ENCODE data around the gene SCYL2.

SCYL2 gene

GRCh38 chr12:100311317-100311716 lies 44.3 kb downstream of the SCYL2 start:
- Histone ChIP-seq H3K79me2 (ENCODE audit: control insufficient read depth, insufficient read depth, low read length) (no peaks in the 10 kb centered on the region), H2BK5ac (ENCODE audit: low read length) (no peak overlapping the region), H3K36me3 (ENCODE audit: control insufficient read depth, insufficient read depth, low read length) (no peaks in the 10 kb centered on the region), H3K4ac (ENCODE audit: low read depth, low read length) (no peak overlapping the region), H2BK120ac (ENCODE audit: low read depth, low read length) (no peak overlapping the region), H2BK15ac (replicated peaks; ENCODE audit: low read depth) (no peak overlapping the region), H2AK5ac (ENCODE audit: low read length) (no peak overlapping the region), H4K5ac (ENCODE audit: low read length) (no peak overlapping the region), H3K56ac (ENCODE audit: low read length) (no peak overlapping the region), H3K23ac (ENCODE audit: low read length) (no peak overlapping the region), H3K4me3 (ENCODE audit: low read length) (no peak overlapping the region), H4K8ac (ENCODE audit: low read depth, low read length) (no peak overlapping the region), H3K27ac (ENCODE audit: low read depth, low read length) (no peak overlapping the region), H3K79me1 (ENCODE audit: low read length) (no peaks in the 10 kb centered on the region), H3K27me3 (ENCODE audit: insufficient read depth, low read length, poor library complexity) (no peaks in the 10 kb centered on the region), H3K4me2 (ENCODE audit: low read length) (no peak overlapping the region), H3K18ac (ENCODE audit: low read length) (no peak overlapping the region), H3K4me1 (ENCODE audit: control insufficient read depth, low read depth, low read length) (no peaks in the 10 kb centered on the region), H3K9ac (ENCODE audit: low read length) (no peak overlapping the region)
- WGBS (ENCODE audit: extremely low coverage, insufficient coverage, low lambda C conversion rate), result no CpG with 5 or more reads among the region's 1 CpG
- DNase-seq, result no peak

GRCh38 chr12:100317371-100317770 lies 50.4 kb downstream of the SCYL2 start:
- no peak overlapping the region for H4K8ac ChIP-seq (ENCODE audit: low read depth, low read length)
- H3K79me2 ChIP-seq (ENCODE audit: control insufficient read depth, insufficient read depth, low read length), result no peaks in the 10 kb centered on the region
- no peaks in the 10 kb centered on the region for H3K27me3 ChIP-seq (ENCODE audit: insufficient read depth, low read length, poor library complexity)
- no peaks in the 10 kb centered on the region for H3K79me1 ChIP-seq (ENCODE audit: low read length)
- H3K4ac ChIP-seq (ENCODE audit: low read depth, low read length), result no peak overlapping the region
- no peak overlapping the region for H3K9ac ChIP-seq (ENCODE audit: low read length)
- no peak overlapping the region for H4K5ac ChIP-seq (ENCODE audit: low read length)
- no peak overlapping the region for H2AK5ac ChIP-seq (ENCODE audit: low read length)
- no peak overlapping the region for H2BK120ac ChIP-seq (ENCODE audit: low read depth, low read length)
- no peak for DNase-seq
- no peaks in the 10 kb centered on the region for H3K36me3 ChIP-seq (ENCODE audit: control insufficient read depth, insufficient read depth, low read length)
- no peak overlapping the region for H3K56ac ChIP-seq (ENCODE audit: low read length)
- no peak overlapping the region for H3K23ac ChIP-seq (ENCODE audit: low read length)
- H2BK15ac ChIP-seq (replicated peaks; ENCODE audit: low read depth), result no peak overlapping the region
- H3K27ac ChIP-seq (ENCODE audit: low read depth, low read length), result no peak overlapping the region
- H3K18ac ChIP-seq (ENCODE audit: low read length), result no peak overlapping the region
- H3K4me1 ChIP-seq (ENCODE audit: control insufficient read depth, low read depth, low read length), result no peaks in the 10 kb centered on the region
- no peak overlapping the region for H3K4me3 ChIP-seq (ENCODE audit: low read length)
- WGBS (ENCODE audit: extremely low coverage, insufficient coverage, low lambda C conversion rate), result no CpG with 5 or more reads among the region's 2 CpGs
- no peak overlapping the region for H3K4me2 ChIP-seq (ENCODE audit: low read length)
- no peak overlapping the region for H2BK5ac ChIP-seq (ENCODE audit: low read length)

- Histone ChIP-seq H4K8ac (ENCODE audit: low read depth, low read length) (no peak overlapping the region), H3K4me2 (ENCODE audit: low read length) (no peak overlapping the region), H3K56ac (ENCODE audit: low read length) (no peak overlapping the region), H3K23ac (ENCODE audit: low read length) (no peak overlapping the region), H3K4me3 (ENCODE audit: low read length) (no peak overlapping the region), H3K27ac (ENCODE audit: low read depth, low read length) (no peak overlapping the region), H3K9ac (ENCODE audit: low read length) (no peak overlapping the region), H3K4me1 (ENCODE audit: control insufficient read depth, low read depth, low read length) (no peaks in the 10 kb centered on the region), H3K79me2 (ENCODE audit: control insufficient read depth, insufficient read depth, low read length) (no peaks in the 10 kb centered on the region), H3K4ac (ENCODE audit: low read depth, low read length) (no peak overlapping the region), H2BK5ac (ENCODE audit: low read length) (no peak overlapping the region), H2AK5ac (ENCODE audit: low read length) (no peak overlapping the region), H4K5ac (ENCODE audit: low read length) (no peak overlapping the region), H3K27me3 (ENCODE audit: insufficient read depth, low read length, poor library complexity) (no peaks in the 10 kb centered on the region), H3K36me3 (ENCODE audit: control insufficient read depth, insufficient read depth, low read length) (no peaks in the 10 kb centered on the region), H2BK15ac (replicated peaks; ENCODE audit: low read depth) (no peak overlapping the region), H2BK120ac (ENCODE audit: low read depth, low read length) (no peak overlapping the region), H3K79me1 (ENCODE audit: low read length) (no peaks in the 10 kb centered on the region), H3K18ac (ENCODE audit: low read length) (no peak overlapping the region)
- DNase-seq, result no peak
Measured at GRCh38 chr12:100324498-100324897, 57.5 kb downstream of the SCYL2 start.

- Histone ChIP-seq H2AK5ac (ENCODE audit: low read length) (no peak overlapping the region), H3K27me3 (ENCODE audit: insufficient read depth, low read length, poor library complexity) (no peaks in the 10 kb centered on the region), H3K4ac (ENCODE audit: low read depth, low read length) (no peak overlapping the region), H3K27ac (ENCODE audit: low read depth, low read length) (no peak overlapping the region), H3K23ac (ENCODE audit: low read length) (no peak overlapping the region), H2BK5ac (ENCODE audit: low read length) (no peak overlapping the region), H3K18ac (ENCODE audit: low read length) (no peak overlapping the region), H4K8ac (ENCODE audit: low read depth, low read length) (no peak overlapping the region), H3K4me2 (ENCODE audit: low read length) (no peak overlapping the region), H3K4me1 (ENCODE audit: control insufficient read depth, low read depth, low read length) (no peaks in the 10 kb centered on the region), H3K56ac (ENCODE audit: low read length) (no peak overlapping the region), H3K9ac (ENCODE audit: low read length) (no peak overlapping the region), H3K79me2 (ENCODE audit: control insufficient read depth, insufficient read depth, low read length) (no peaks in the 10 kb centered on the region), H3K4me3 (ENCODE audit: low read length) (no peak overlapping the region), H4K5ac (ENCODE audit: low read length) (no peak overlapping the region), H2BK15ac (replicated peaks; ENCODE audit: low read depth) (no peak overlapping the region), H3K79me1 (ENCODE audit: low read length) (no peaks in the 10 kb centered on the region), H2BK120ac (ENCODE audit: low read depth, low read length) (no peak overlapping the region), H3K36me3 (ENCODE audit: control insufficient read depth, insufficient read depth, low read length) (no peaks in the 10 kb centered on the region)
- no peak for DNase-seq
Measured at GRCh38 chr12:100326208-100326607, 59.2 kb downstream of the SCYL2 start.

GRCh38 chr12:100329800-100330199 lies 62.8 kb downstream of the SCYL2 start:
- H3K79me2 ChIP-seq (ENCODE audit: control insufficient read depth, insufficient read depth, low read length), result no peaks in the 10 kb centered on the region
- no peak overlapping the region for H3K4me3 ChIP-seq (ENCODE audit: low read length)
- H3K4me1 ChIP-seq (ENCODE audit: control insufficient read depth, low read depth, low read length), result no peaks in the 10 kb centered on the region
- H2BK5ac ChIP-seq (ENCODE audit: low read length), result no peak overlapping the region
- H3K27ac ChIP-seq (ENCODE audit: low read depth, low read length), result no peak overlapping the region
- H3K9ac ChIP-seq (ENCODE audit: low read length), result no peak overlapping the region
- no peak overlapping the region for H3K23ac ChIP-seq (ENCODE audit: low read length)
- no peaks in the 10 kb centered on the region for H3K79me1 ChIP-seq (ENCODE audit: low read length)
- H4K5ac ChIP-seq (ENCODE audit: low read length), result no peak overlapping the region
- WGBS (ENCODE audit: extremely low coverage, insufficient coverage, low lambda C conversion rate), result no CpG with 5 or more reads among the region's 2 CpGs
- no peak overlapping the region for H3K18ac ChIP-seq (ENCODE audit: low read length)
- no peaks in the 10 kb centered on the region for H3K27me3 ChIP-seq (ENCODE audit: insufficient read depth, low read length, poor library complexity)
- H3K4ac ChIP-seq (ENCODE audit: low read depth, low read length), result no peak overlapping the region
- no peaks in the 10 kb centered on the region for H3K36me3 ChIP-seq (ENCODE audit: control insufficient read depth, insufficient read depth, low read length)
- no peak overlapping the region for H2AK5ac ChIP-seq (ENCODE audit: low read length)
- H3K56ac ChIP-seq (ENCODE audit: low read length), result no peak overlapping the region
- DNase-seq, result no peak
- no peak overlapping the region for H3K4me2 ChIP-seq (ENCODE audit: low read length)
- H4K8ac ChIP-seq (ENCODE audit: low read depth, low read length), result no peak overlapping the region
- no peak overlapping the region for H2BK120ac ChIP-seq (ENCODE audit: low read depth, low read length)
- no peak overlapping the region for H2BK15ac ChIP-seq (replicated peaks; ENCODE audit: low read depth)

- no peak overlapping the region for H3K4me2 ChIP-seq (ENCODE audit: low read length)
- H3K23ac ChIP-seq (ENCODE audit: low read length), result no peak overlapping the region
- H2AK5ac ChIP-seq (ENCODE audit: low read length), result no peak overlapping the region
- no peak overlapping the region for H4K8ac ChIP-seq (ENCODE audit: low read depth, low read length)
- no peaks in the 10 kb centered on the region for H3K27me3 ChIP-seq (ENCODE audit: insufficient read depth, low read length, poor library complexity)
- H3K4me1 ChIP-seq (ENCODE audit: control insufficient read depth, low read depth, low read length), result no peaks in the 10 kb centered on the region
- no CpG with 5 or more reads among the region's 1 CpG for WGBS (ENCODE audit: extremely low coverage, insufficient coverage, low lambda C conversion rate)
- H3K79me2 ChIP-seq (ENCODE audit: control insufficient read depth, insufficient read depth, low read length), result no peaks in the 10 kb centered on the region
- no peak overlapping the region for H3K18ac ChIP-seq (ENCODE audit: low read length)
- no peak overlapping the region for H2BK15ac ChIP-seq (replicated peaks; ENCODE audit: low read depth)
- no peak overlapping the region for H4K5ac ChIP-seq (ENCODE audit: low read length)
- no peak overlapping the region for H2BK120ac ChIP-seq (ENCODE audit: low read depth, low read length)
- no peak overlapping the region for H3K9ac ChIP-seq (ENCODE audit: low read length)
- H3K4ac ChIP-seq (ENCODE audit: low read depth, low read length), result no peak overlapping the region
- H3K27ac ChIP-seq (ENCODE audit: low read depth, low read length), result no peak overlapping the region
- H3K79me1 ChIP-seq (ENCODE audit: low read length), result no peaks in the 10 kb centered on the region
- no peaks in the 10 kb centered on the region for H3K36me3 ChIP-seq (ENCODE audit: control insufficient read depth, insufficient read depth, low read length)
- no peak overlapping the region for H3K56ac ChIP-seq (ENCODE audit: low read length)
- no peak overlapping the region for H2BK5ac ChIP-seq (ENCODE audit: low read length)
- H3K4me3 ChIP-seq (ENCODE audit: low read length), result no peak overlapping the region
- no peak for DNase-seq
Measured at GRCh38 chr12:100331871-100332270, 64.9 kb downstream of the SCYL2 start.

All from mesendoderm (in vitro differentiated cells).